Ramos (cell line): ENCODE measurements around the gene SETD2.

ENCODE experiments used
- in situ Hi-C: fragments of 300-500 bp; cut with MboI; formaldehyde crosslinking; loops from one replicate; pipeline ENCODE4 v1.14.3; 2022; ENCODE audit warnings: low sequenced_read_pairs; ENCODE audit not compliant: unreplicated experiment

SETD2 gene

DNA sequence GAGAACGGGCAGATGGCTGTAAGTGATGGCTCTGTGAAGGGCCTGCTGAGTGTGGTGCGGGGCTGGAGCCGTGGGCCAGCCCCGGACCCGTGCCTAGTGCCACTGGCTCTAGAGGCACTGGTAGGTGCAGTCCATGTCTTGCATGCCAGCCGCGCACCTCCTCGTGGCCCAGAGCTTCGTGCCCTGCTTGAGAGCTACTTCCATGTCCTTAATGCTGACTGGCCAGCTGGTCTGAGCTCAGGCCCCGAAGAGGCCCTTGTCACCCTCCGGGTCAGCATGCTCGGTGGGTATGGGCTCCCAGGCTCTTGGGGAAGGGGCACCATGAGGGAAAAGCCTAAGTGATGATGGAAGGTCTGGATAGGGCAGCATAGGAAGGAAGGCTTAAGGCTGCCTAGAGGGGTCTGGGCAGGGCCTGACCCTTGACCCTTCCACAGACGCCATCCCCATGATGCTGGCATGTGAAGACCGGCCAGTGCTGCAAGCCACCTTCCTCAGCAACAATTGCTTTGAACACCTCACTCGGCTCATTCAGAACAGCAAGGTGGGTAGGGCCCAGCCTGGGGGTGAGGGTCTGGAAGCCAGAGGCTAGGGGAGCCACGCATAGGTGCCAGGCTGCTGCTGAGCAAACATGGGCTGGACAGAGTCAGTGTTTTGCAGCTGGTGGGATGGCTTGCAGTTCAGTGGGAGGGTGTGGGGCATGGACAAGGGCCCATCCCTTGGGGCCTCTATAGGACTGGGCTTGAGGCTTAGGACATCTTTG lies 172.3 kb downstream of the SETD2 start:
- in situ Hi-C loops: no loop called here

DNA sequence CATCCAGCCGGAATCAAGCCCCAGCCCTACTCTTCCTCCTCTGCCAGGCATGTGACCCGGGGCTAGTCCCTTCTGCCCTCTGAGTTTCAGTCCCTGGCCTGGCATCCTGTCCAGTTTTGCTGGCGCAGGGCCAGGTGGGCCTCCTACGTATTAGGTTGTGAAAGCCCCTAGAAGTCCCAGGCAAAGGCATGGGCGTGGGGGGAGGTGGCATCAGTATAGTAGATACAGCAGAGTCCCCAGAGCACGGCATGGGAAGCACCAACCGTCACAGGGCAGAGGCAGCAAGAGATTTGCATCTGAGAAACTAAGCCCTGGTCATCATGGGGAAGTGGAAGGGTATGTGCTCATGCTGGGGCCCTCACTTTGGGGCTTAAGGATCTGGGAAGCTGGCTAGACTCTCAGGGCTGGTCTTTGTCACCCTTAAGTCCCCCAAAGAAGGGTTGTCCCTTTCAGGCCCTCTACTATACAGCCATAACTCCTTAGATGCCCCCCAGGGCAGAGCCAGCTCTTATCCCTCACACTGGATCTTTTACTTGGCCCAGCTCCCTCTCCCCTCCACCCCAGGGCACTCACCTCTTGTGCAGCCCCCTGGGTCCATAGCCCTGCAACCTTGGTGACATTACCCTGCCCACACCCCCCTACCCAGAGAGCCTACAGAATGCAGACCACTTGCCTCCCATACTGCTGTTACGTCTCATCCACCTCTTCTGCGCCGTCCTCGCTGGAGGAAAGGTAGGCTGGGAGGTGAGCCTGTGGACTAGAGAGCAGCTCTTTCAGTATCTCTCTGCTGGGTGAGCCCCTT lies 173.1 kb downstream of the SETD2 start:
- in situ Hi-C loops: no loop called here

DNA sequence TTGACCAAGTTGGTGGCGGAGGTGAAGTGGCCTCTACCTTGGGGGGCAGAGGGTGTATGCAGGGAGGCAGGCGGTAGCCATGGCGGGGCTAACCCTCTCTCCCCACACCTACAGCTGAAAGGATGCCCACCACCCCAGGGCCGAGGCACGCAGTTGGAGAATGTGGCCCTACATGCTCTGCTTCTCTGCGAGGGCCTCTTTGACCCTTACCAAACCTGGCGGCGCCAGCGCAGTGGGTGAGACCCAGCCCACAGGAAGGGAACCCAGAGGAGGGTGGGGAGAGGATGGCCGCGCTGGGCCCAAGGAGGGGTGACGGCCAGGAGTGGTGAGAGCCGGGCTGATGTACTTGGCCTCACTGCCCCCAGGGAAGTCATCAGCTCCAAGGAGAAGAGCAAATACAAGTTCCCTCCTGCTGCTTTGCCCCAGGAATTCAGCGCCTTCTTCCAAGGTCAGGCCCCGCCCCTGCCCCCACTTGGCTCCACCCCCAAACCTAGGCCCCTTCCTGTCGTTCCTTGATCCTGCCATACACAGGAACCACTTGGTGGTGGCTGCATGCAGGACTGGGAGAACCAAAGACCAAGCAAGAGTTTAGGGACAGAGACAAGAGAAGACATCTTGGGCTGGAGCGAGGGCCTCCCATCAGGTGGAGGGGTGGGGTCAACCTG lies 174.6 kb downstream of the SETD2 start:
- in situ Hi-C loops: loop anchor here (5.0 kb wide), 1 partner anchor 72 kb away; no protein-coding TSS in a partner anchor

DNA sequence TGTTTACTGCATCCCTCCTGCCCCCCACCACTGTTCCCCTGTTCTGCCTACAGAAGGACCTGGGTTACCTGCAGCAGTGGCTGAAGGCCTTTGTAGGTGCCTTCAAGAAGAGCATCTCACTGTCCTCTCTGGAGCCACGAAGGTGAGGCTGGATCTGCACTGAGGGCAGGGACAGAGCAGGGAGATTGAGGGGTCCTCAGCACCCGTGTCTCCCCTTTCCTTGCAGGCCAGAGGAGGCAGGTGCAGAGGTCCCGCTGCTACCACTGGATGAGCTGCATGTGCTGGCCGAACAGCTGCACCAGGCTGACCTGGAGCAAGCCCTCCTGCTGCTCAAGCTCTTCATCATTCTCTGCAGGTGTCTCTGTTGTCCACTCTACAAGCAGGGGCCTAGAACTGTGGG lies 175.3 kb downstream of the SETD2 start:
- in situ Hi-C loops: loop anchor here (5.0 kb wide), 1 partner anchor 71 kb away; no protein-coding TSS in a partner anchor

DNA sequence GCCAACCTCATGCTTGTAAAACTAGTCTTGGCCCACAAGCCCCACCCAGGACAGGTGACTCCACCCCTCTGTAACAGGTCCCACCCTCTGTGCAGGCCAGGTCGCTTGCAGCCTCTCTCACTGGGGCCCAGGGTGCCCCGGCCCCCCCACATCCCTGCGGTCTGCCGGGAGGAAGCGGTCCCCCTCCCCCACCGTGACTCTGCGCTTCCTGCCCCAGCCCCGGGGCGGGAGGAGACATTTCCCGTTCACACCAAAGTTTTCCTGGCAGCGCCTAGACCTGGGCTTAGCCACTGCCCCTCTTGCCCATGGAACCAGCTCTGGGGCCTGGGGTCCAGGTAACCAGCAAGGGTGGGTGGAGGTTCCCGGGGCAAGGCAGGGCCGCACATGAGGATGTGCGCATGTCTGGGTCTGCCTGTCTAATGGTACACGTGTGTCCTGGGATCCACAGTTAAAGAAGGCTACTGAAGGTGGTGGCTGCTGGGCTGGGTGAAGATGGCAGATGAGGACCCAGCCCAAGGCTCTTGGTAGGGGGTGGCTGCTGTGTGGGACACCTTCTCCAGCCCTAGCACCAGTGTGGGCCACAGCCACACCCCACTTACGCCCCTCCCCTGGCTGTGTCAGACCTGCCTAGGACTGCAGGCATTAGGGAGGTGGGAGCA lies 176.0 kb downstream of the SETD2 start:
- in situ Hi-C loops: loop anchor here (5.0 kb wide), 1 partner anchor 71 kb away; no protein-coding TSS in a partner anchor

DNA sequence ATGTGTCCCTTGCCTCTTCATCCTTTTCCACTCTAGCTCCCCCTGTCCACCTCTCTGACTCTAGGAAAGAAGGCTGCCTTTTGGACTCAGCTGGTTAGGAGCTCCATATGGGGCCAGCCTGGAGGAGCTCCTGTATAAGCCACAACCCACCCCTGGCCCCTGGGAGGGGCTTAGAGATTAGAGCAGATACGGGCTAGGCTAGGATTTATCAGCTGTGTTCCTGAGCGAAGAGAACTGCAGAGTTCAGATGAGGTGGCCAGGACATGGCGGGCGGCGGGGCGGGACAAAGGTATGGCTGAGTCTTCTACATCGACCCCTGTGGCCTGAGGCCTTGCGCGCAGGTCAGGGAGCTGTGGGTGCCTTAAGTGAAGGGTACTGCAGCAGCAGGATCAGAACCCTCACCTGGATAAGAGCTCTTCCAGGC lies 176.6 kb downstream of the SETD2 start:
- in situ Hi-C loops: loop anchor here (5.0 kb wide), 1 partner anchor 70 kb away; no protein-coding TSS in a partner anchor

DNA sequence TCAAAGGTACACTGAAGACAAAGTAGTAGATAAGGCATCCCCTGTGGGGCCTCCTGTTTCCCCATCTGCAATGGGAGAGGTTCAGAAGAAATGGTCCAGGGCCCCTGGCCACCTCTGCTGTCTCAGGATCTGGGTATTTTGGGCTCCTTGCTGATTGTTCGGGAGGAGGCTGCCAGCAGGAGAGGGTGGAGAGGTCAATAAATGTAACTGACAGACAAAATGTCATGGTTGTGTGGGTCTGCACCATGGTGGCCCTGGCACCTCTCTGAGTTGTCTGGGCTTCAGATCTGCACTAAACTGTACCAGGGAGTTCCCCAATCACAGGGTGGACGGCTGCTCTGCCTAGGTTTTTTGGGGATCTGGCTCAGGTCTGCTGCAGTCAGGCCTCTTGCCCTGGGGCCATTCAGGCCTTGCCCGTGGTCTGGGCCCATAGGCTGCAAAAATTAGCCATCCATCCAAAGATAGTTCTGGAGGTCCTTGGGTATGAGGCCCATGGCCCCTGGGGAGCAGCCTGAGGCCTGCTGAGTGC lies 177.1 kb downstream of the SETD2 start:
- in situ Hi-C loops: loop anchor here (5.0 kb wide), 1 partner anchor 70 kb away; no protein-coding TSS in a partner anchor

DNA sequence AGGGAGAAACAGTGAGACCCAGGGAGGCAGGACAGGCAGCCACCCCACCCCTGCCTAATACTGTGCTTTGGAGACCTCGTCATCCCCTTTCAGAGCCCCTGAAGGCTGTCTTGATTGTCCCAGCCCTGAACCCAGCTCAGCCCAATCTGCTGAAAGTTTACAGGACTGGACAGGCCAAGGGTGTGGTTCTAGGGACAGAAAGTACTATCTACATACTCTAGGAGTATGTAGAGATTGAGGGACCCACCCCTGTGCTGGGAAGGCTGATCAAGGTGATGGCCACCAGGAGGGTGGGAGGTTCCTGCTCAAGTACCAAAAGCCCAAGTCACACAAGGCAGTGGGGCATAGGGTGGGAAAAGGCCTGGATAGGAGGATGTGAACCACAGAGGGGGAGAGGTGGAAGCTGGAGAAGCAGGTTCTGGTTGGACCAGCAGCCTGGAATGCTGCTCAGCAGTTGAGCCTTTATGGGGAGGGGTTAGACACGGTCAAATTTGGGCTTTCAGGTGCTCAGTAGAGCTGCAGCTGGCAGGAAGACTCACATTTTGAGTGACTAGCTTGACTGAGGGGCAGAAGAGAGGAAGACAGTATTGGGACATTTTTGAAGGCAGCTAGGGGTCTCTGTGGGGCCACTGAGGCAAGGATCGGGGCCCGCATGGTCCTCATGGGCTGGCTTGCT lies 177.7 kb downstream of the SETD2 start:
- in situ Hi-C loops: loop anchor here (5.0 kb wide), 1 partner anchor 69 kb away; no protein-coding TSS in a partner anchor

DNA sequence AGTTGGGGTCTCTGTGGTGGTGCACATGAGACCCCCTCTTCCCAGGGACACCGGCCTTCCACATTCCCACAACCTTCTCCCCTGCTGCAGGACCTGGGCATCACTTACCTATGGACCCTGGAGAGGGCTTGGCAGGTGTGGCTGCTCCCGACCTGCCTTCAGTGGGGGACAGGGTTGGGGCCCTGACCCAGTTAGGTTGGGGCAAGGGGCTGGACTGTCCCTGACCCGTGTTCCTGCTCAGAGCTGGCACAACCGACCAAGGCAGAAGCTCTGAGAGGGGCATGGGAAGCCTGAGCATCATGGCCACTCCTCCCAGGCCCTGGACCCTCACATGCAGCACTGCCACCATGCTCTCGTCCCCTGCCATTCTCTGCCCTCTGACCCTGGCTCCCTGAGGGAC lies 178.3 kb downstream of the SETD2 start:
- in situ Hi-C loops: loop anchor here (5.0 kb wide), 1 partner anchor 68 kb away; no protein-coding TSS in a partner anchor

DNA sequence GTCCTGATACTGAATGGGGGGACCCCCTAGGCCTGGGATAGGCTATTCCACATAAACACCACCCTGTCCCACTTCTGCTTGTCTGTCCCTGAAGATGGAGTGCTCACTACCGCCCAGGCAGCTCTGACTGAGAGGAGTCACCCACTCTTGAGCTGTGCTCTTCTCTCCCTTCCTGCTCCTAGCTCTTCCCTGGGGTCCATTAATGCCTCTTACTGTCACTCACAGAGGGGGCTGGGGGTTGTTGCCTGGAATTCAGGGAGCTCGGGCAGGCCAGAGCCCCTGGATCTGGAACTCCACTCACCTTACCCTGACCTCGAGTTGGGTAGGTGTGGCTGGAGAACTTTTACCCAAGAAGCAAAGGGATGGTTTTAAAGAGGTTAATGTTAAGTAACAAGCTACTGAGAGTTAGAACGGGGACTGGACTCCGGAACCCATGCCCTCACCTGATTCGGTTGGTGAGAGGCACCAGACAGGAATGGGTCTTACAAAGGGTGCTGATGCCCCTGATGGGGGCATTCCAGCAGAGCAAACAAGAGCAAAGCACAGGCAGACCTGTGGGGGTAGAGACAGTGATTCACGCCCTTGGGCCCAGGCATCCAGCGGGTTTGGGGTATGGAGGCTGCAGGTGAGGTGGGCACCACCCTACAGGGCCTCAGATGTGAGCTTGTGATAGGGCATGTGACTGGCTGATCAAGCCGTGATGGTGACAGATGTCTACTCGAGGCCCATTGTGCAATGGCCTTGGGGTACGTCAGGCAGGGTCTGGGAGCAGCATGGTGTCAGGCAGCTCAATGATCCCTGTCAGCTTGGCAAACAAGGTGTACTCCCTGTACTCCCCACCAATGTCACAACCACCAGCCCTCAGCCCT lies 179.1 kb downstream of the SETD2 start:
- in situ Hi-C loops: loop anchor here (5.0 kb wide), 1 partner anchor 68 kb away; no protein-coding TSS in a partner anchor

DNA sequence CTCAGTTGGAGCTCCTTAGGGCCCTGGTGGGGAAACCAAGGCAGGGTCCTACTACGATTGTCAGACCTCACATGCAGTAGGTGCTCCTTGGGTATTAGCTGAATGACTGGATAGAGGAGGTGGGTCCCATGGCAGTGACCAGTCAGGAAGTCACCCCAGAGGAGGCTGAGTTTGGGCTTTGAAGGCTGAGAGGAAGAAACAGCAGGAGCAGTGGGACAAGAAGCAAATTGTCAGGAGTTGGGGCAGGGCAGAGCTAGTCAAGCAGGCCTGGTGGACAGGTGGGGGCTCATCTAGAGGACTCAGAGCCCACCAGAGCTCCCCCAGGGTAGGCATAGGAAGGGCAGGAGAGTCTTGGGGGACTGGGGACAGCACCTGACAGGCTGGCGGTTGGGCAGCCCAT lies 181.4 kb downstream of the SETD2 start:
- in situ Hi-C loops: no loop called here

DNA sequence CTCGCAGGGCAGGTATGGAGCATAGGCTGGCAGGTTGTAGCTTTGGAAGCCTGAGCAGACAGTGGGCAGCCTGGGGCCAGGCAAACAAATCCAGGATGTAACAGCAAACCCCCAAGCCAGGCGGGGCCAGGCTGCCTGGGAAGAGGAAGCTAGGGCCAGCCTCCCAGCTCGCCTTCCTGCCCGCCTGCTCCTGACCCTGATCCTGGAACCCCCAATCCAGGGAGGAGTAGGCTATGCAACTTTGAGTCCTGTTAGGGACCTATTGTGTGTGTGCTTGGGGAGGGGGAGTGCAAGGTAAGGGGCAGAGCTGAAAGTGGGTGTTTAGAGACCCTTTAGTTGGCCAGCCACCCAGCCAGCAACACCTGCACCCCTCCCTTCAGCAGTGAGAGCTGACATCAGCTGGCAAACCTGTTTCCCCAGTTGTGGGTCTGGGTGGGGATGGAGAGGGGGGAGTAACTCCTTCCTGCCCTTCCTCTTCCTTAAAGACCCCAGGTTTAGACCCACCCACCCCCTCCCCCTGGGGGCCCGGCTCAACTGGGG lies 181.9 kb downstream of the SETD2 start:
- in situ Hi-C loops: no loop called here

DNA sequence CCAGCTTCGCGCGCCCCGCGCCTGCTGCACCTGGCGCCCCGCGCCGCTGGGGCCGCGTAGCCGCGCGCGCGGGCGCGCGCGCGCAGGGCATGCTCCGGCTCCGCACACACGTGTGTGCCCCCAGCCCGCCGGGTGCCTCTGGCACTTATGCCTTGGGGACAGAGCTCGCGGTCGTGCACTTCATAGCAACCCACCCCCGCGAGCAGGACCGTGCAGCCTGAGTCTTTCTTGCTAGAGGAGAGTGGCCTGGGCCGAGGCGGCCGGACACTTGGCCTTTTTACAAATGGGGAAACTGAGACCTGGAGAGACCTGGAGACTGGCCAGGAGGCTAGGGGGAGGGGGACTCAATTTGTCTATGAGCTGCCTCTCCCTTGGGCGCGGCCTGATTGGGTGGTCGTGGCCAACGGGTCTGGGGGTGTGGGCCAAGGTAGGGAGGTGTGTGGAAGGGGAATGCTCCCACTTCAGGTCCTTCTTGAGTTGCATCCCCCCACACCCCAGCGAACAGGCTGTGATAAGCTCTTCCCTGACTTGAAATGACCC lies 183.9 kb downstream of the SETD2 start:
- in situ Hi-C loops: no loop called here

DNA sequence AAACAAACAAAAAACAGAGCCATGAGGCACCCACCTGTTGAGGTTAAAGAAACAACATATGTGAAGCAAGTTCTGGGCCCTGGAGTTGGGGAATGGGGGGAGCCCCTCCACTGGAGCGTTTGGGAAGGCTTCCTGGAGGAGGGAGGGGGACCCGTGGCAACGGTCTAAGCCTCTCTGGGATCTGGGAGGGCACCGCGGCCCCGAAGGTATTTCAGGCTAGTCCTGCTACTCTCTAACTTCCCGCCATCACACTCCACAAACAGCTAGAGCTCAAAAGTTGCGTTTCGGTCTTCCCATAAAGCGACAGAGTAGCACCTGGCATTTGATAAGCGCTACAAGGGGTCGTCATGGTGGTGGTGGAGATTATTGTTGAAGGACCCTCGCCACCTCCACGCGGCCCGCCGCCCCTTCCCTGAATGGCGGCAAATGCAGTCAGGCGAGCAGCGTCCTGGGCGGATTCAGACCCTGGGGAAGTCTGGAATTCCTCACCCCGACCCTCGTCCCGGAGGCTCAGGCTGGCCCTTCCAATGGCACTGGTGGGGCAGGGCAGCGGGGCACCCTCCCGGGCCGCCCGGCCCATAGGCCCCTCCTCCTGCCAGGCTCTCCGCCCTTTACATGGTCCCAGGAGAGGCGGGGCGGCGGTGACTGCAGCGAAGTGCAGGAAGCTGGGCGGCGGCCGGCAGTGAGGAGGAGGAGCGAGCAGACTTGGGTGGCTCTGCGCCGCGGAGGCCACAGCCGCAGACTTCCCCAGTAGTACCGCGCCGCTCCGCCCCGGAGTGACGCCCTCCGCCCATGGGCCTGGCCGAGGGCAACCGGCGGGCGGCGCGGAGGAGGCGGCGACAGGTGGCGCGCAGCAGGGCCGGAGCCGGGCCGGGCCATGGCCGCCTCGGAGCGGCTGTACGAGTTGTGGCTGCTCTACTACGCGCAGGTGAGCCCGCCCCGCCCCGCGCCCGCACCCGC lies 184.6 kb downstream of the SETD2 start, which contains the start of gene NBEAL2:
Gene NBEAL2 (plus strand): TSS at position 682 of the 960 bp plus-strand sequence. CDS start 196 bp downstream, at position 878.
- in situ Hi-C loops: no loop called here

DNA sequence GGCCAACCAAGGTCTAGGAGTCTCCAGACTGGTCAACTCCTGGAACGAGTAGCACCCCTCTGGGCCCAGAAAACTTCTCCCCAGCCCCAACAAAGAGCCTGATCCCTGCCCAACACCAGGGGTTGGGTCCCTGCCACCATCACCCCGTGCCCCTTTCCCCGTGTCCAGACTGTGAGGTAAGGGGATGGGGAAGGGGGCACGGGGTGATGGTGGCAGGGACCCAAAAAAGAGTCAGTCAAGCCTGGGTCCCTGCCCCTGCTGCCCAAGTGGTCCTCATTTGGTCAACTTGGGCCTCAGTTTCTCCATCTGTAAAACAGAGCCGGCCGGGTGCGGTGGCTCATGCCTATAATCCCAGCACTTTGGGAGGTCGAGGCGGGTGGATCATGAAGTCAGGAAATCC lies 185.5 kb downstream of the SETD2 start:
- in situ Hi-C loops: no loop called here

DNA sequence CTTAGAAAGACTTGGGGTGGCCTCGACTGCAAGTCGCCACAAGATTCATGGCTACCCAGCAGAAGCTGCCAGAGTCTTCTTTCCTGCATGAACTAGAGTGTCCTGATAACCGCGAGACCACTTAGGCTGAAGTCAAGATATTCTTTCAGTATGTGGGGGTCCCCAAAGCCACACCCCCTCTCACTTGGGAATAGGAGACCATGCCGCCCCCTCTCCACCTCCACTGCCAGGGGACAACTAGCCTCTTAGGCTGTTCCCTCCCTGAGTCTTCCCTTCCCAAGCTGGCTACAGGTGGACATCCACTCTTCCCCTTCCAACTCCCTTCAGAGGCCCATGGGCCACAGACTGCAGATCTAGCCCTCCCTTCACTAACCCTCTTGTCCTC lies 186.1 kb downstream of the SETD2 start:
- in situ Hi-C loops: no loop called here
